Fibroblast of skin of back (primary cell): Measurements from ENCODE around the gene AGBL5.

Experiments used
- DNase-seq: peaks from one replicate; pipeline ENCODE4 v3.0.0-alpha.2; 2013

Gene AGBL5

GRCh38 chr2:27078267-27079194 lies 27.1 kb downstream of the AGBL5 start, which contains the start of gene EMILIN1:
Gene EMILIN1, plus strand, starts transcription at chr2:27078615. Its CDS starts 451 bp downstream, at chr2:27079066.
- peak; percentile 97 for DNase-seq

- DNase-seq, result no peak
Measured at GRCh38 chr2:27079233-27080139, 28.0 kb downstream of the AGBL5 start.

- DNase-seq, result no peak
Measured at GRCh38 chr2:27080140-27080469, 28.6 kb downstream of the AGBL5 start.

- no peak for DNase-seq
Measured at GRCh38 chr2:27080603-27080936, 29.1 kb downstream of the AGBL5 start.

GRCh38 chr2:27081984-27082772 lies 30.7 kb downstream of the AGBL5 start:
- no peak for DNase-seq

GRCh38 chr2:27082773-27083409 lies 31.4 kb downstream of the AGBL5 start:
- no peak for DNase-seq

GRCh38 chr2:27083410-27084296 lies 32.2 kb downstream of the AGBL5 start:
- DNase-seq, result no peak

- DNase-seq, result no peak
Measured at GRCh38 chr2:27084297-27085061, 33.0 kb downstream of the AGBL5 start.

GRCh38 chr2:27085062-27085672 lies 33.7 kb downstream of the AGBL5 start:
- no peak for DNase-seq

GRCh38 chr2:27085673-27086089 lies 34.2 kb downstream of the AGBL5 start:
- DNase-seq, result peak; percentile 69

GRCh38 chr2:27086090-27086723 lies 34.7 kb downstream of the AGBL5 start:
- peak; percentile 89 for DNase-seq

- no peak for DNase-seq
Measured at GRCh38 chr2:27086724-27087593, 35.5 kb downstream of the AGBL5 start, which contains the start of gene KHK. Gene KHK, plus strand, starts transcription at chr2:27086772. Its CDS starts 488 bp downstream, at chr2:27087260.

GRCh38 chr2:27087823-27088410 lies 36.4 kb downstream of the AGBL5 start:
- no peak for DNase-seq

GRCh38 chr2:27088634-27089033 lies 37.2 kb downstream of the AGBL5 start:
- no peak for DNase-seq

- no peak for DNase-seq
Measured at GRCh38 chr2:27089111-27089954, 37.9 kb downstream of the AGBL5 start.
